K562 (cell line): ENCODE results near the gene POLK. TPM values are rescaled to one million over a fixed set of nuclear protein-coding genes. Genes with fewer than 3 reads are reported as not detected.

ENCODE experiments used
- CHD7 ChIP-seq: fragments of 200-600 bp; sonication (generic); IDR thresholded peaks from one replicate; pipeline ENCODE4 v1.6.1; 2012; ENCODE audit warnings: mild to moderate bottlenecking, low read depth, low read length, inconsistent platforms
- ELF2 ChIP-seq: fragments of 250-450 bp; sonication (Bioruptor Pico); IDR thresholded peaks from 2 replicates; pipeline ENCODE4 v1.5.0; 2021; ENCODE audit warnings: mild to moderate bottlenecking
- ETV5 ChIP-seq: sonication (generic); formaldehyde crosslinking; IDR thresholded peaks from 2 replicates; pipeline ENCODE4 v1.4.0; 2020; ENCODE audit warnings: low read depth, mild to moderate bottlenecking, missing genetic modification reagents
- GATAD2B ChIP-seq: fragments of 450-650 bp; IDR thresholded peaks from 2 replicates; pipeline ENCODE4 v1.6.1; 2017; ENCODE audit warnings: mild to moderate bottlenecking, borderline replicate concordance
- IRF2 ChIP-seq: sonication (generic); formaldehyde crosslinking; IDR thresholded peaks from 2 replicates; pipeline ENCODE4 v1.8.1; 2022; ENCODE audit warnings: mild to moderate bottlenecking, missing genetic modification reagents
- KAT8 ChIP-seq: fragments of 450-650 bp; IDR thresholded peaks from 2 replicates; pipeline ENCODE4 v1.6.1; 2016; ENCODE audit warnings: low read depth, mild to moderate bottlenecking
- MCM2 ChIP-seq: fragments of 450-650 bp; IDR thresholded peaks from 2 replicates; pipeline ENCODE4 v1.6.1; 2017; ENCODE audit warnings: low read depth, mild to moderate bottlenecking
- MCM5 ChIP-seq: fragments of 450-650 bp; IDR thresholded peaks from 2 replicates; pipeline ENCODE4 v1.6.1; 2016; ENCODE audit warnings: low read depth
- SPI1 ChIP-seq: IDR thresholded peaks from 2 replicates; pipeline ENCODE4 v1.6.1; 2011; ENCODE audit warnings: low read depth, low read length, control low read depth, borderline replicate concordance
- SRSF7 ChIP-seq: fragments of 200-400 bp; formaldehyde crosslinking; optimal IDR thresholded peaks from 2 replicates; pipeline ENCODE3; 2017; ENCODE audit warnings: mild to moderate bottlenecking, low read depth, low read length
- TEAD1 ChIP-seq, 2 experiments: fragments of 450-650 bp in 1 of 2; sonication (generic) in 1 of 2; formaldehyde crosslinking; IDR thresholded peaks; 2 replicates each; pipeline versions ENCODE4 v1.4.0 to v1.8.0; 2020 to 2022; ENCODE audit warnings: mild to moderate bottlenecking in 2 of 2, missing genetic modification reagents in 1 of 2
- ZNF165 ChIP-seq: fragments of 250-450 bp; sonication (Bioruptor Pico); IDR thresholded peaks from 2 replicates; pipeline ENCODE4 v1.4.0; 2020; ENCODE audit warnings: borderline replicate concordance
- ZNF511 ChIP-seq: sonication (generic); formaldehyde crosslinking; IDR thresholded peaks from 2 replicates; pipeline ENCODE4 v1.8.0; 2022; ENCODE audit warnings: mild to moderate bottlenecking, missing genetic modification reagents
- ZNF583 ChIP-seq: fragments of 250-450 bp; sonication (Bioruptor Pico); IDR thresholded peaks from 2 replicates; pipeline ENCODE4 v1.4.0; 2020
- polyA plus RNA-seq, 8 experiments: library from polyadenylated mRNA; depleted of rRNA in 4 of 8; stranded (reverse) in 5 of 8; unstranded in 3 of 8; fragments of >200 nt; fragmentation: Nextera tagmentation in 2 of 8; fragmentation: Illumina TruSeq in 1 of 8; extraction: Ambion mirVana in 2 of 8; extraction: Trizol in 1 of 8; gene quantifications; 2 replicates each; pipeline versions ENCODE4 v1.2.1 to v1.2.3, GENCODE V29; 2011 to 2014; ENCODE audit warnings: inconsistent platforms in 1 of 8, missing spikeins in 1 of 8
- total RNA-seq, 7 experiments: library from RNA; depleted of rRNA in 6 of 7; stranded (reverse); fragments of >200 nt in 6 of 7; fragmentation: Illumina TruSeq in 2 of 7; extraction: Trizol in 2 of 7; gene quantifications; 2 replicates each; pipeline versions ENCODE4 v1.2.1 to v1.2.3, GENCODE V29; 2011 to 2021; ENCODE audit warnings: low replicate concordance in 1 of 7

The POLK gene
- total and polyA plus RNA-seq, 9 of the 15 experiments (the other 6 are each of a cell fraction or from before 2014, with no cell fraction given) = 6.1 to 31.6 (median 16.5) TPM

- TF ChIP-seq CHD7 (no peak), IRF2 (CRISPR knock-in tag) (no peak), KAT8 (no peak), SPI1 (no peak), TEAD1 (CRISPR knock-in tag; IDR thresholded peaks at IDR 0.05) (peak in 1 of 2 experiments; percentile 84; a peak in 2 of 4 replicates), ETV5 (CRISPR knock-in tag) (no peak), MCM2 (no peak), ZNF165 (CRISPR knock-in tag) (peak; percentile 79; the same call in 1 of the 2 replicates), ZNF583 (CRISPR knock-in tag) (peak; percentile 85), ZNF511 (CRISPR knock-in tag) (peak; percentile 65), GATAD2B (no peak), ELF2 (CRISPR knock-in tag) (peak; percentile 67; the same call in 1 of the 2 replicates), MCM5 (no peak), SRSF7 (no peak)
Measured at GRCh38 chr5:75511435-75512382, at the start of gene POLK, which contains the start of gene CERT1 (continued).
